Measurements from ENCODE around the gene GRM1.

DNA sequence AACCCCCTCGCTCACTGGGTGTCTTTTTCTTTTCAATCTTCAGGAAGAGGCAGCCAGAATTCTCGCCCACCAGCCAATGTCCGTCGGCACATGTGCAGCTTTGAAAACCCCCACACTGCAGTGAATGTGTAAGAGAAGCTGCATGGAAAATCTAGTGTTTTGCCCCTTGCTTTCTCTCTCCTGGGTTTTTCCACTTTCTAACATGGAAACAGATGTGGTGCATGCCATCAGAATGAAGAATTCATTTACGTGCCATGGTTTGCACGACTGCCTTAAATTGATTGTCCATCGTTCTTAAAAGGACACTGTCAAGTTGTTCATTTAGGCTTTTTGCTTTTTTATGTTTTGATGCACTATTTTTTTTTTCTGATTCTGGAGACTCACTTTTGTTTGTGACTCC, 397.7 kb downstream of the GRM1 start:
- TF ChIP-seq EZH2 (IDR thresholded peaks at IDR 0.05) (no peak), CTCF (IDR thresholded peaks at IDR 0.05) (no peak), EZH2phosphoT487 (IDR thresholded peaks at IDR 0.05) (no peak)

All from neural progenitor cell (in vitro differentiated cells).